ENCODE measurements around the gene PCOLCE2. TPM values are rescaled to one million over a fixed set of nuclear protein-coding genes. Genes with fewer than 3 reads are reported as not detected.
A peak's percentile ranks its signal among the peaks of the same experiment; 100 is the strongest.

PCOLCE2 gene
- total RNA-seq, 1 donor from 2014 or later: 4.2 TPM

GRCh38 chr3:142852009-142852408 is 36.9 kb downstream of the PCOLCE2 start:
- H3K4me1 Mint-ChIP-seq: peaks cover 14% of the 10 kb centered on the region
- H3K36me3 Mint-ChIP-seq: no peaks in the 10 kb centered on the region
- no peak overlapping the region for H3K4me3 Mint-ChIP-seq
- no peak for TF ChIP-seq CTCF (IDR thresholded peaks at IDR 0.05; ENCODE audit: unreplicated experiment)
- H3K9me3 Mint-ChIP-seq: no peaks in the 10 kb centered on the region
- no peak for DNase-seq (ENCODE audit: low spot score in 2 of 2, unreplicated experiment in 2 of 2)
- no peaks in the 10 kb centered on the region for H3K27me3 Mint-ChIP-seq (ENCODE audit: low read depth)
- no peak overlapping the region for H3K27ac Mint-ChIP-seq

- H3K27me3 Mint-ChIP-seq (ENCODE audit: low read depth): no peaks in the 10 kb centered on the region
- no peaks in the 10 kb centered on the region for H3K36me3 Mint-ChIP-seq
- no peaks in the 10 kb centered on the region for H3K9me3 Mint-ChIP-seq
- no peak for DNase-seq (ENCODE audit: low spot score in 2 of 2, unreplicated experiment in 2 of 2)
- no peak overlapping the region for H3K4me3 Mint-ChIP-seq
- H3K27ac Mint-ChIP-seq: no peak overlapping the region
- peaks cover 14% of the 10 kb centered on the region for H3K4me1 Mint-ChIP-seq
- no peak for TF ChIP-seq CTCF (IDR thresholded peaks at IDR 0.05; ENCODE audit: unreplicated experiment)
These were observed 38.4 kb downstream of the PCOLCE2 start for GRCh38 chr3:142850395-142851023.

GRCh38 chr3:142849148-142849547 is 39.7 kb downstream of the PCOLCE2 start:
- no peak for DNase-seq (ENCODE audit: low spot score in 2 of 2, unreplicated experiment in 2 of 2)
- no peaks in the 10 kb centered on the region for H3K9me3 Mint-ChIP-seq
- TF ChIP-seq CTCF (IDR thresholded peaks at IDR 0.05; ENCODE audit: unreplicated experiment): no peak
- H3K27ac Mint-ChIP-seq: no peak overlapping the region
- H3K36me3 Mint-ChIP-seq: no peaks in the 10 kb centered on the region
- H3K4me3 Mint-ChIP-seq: no peak overlapping the region
- H3K27me3 Mint-ChIP-seq (ENCODE audit: low read depth): no peaks in the 10 kb centered on the region
- H3K4me1 Mint-ChIP-seq: peaks cover 13% of the 10 kb centered on the region

GRCh38 chr3:142846779-142847577 is 41.9 kb downstream of the PCOLCE2 start:
- H3K27me3 Mint-ChIP-seq (ENCODE audit: low read depth): no peaks in the 10 kb centered on the region
- H3K4me3 Mint-ChIP-seq: no peak overlapping the region
- H3K4me1 Mint-ChIP-seq: peaks cover 3% of the 10 kb centered on the region
- peak overlapping the region; percentile 68 for H3K27ac Mint-ChIP-seq
- H3K36me3 Mint-ChIP-seq: no peaks in the 10 kb centered on the region
- no peaks in the 10 kb centered on the region for H3K9me3 Mint-ChIP-seq
- no peak for TF ChIP-seq CTCF (IDR thresholded peaks at IDR 0.05; ENCODE audit: unreplicated experiment)
- no peak for DNase-seq (ENCODE audit: low spot score in 2 of 2, unreplicated experiment in 2 of 2)

- DNase-seq (ENCODE audit: low spot score in 2 of 2, unreplicated experiment in 2 of 2): no peak
- TF ChIP-seq CTCF (IDR thresholded peaks at IDR 0.05; ENCODE audit: unreplicated experiment): no peak
- Mint-ChIP-seq H3K27me3 (ENCODE audit: low read depth) (no peaks in the 10 kb centered on the region), H3K4me1 (peaks cover 3% of the 10 kb centered on the region), H3K27ac (no peak overlapping the region), H3K9me3 (no peaks in the 10 kb centered on the region), H3K36me3 (no peaks in the 10 kb centered on the region), H3K4me3 (no peak overlapping the region)
These were observed 44.4 kb downstream of the PCOLCE2 start for GRCh38 chr3:142844339-142844977.

Measured in mesothelial cell of epicardium (in vitro differentiated cells).